ENCODE data around the gene SLC4A4. TPM values are rescaled to one million over a fixed set of nuclear protein-coding genes. Genes with fewer than 3 reads are reported as not detected.

SLC4A4 gene
- total RNA-seq, 1 experiment from 2014 or later, result 1.1 TPM

- Histone ChIP-seq H3K36me3 (no peaks in the 10 kb centered on the region), H3K27me3 (no peaks in the 10 kb centered on the region), H3K4me3 (no peak overlapping the region), H3K9me3 (no peaks in the 10 kb centered on the region)
- no peak for DNase-seq
Observed at GRCh38 chr4:71532407-71532806, 193.6 kb downstream of the SLC4A4 start.

GRCh38 chr4:71533121-71533520, 194.3 kb downstream of the SLC4A4 start:
- H3K4me3 ChIP-seq, result no peak overlapping the region
- H3K36me3 ChIP-seq, result no peaks in the 10 kb centered on the region
- no peaks in the 10 kb centered on the region for H3K27me3 ChIP-seq
- DNase-seq, result no peak
- no peaks in the 10 kb centered on the region for H3K9me3 ChIP-seq

- Histone ChIP-seq H3K36me3 (no peaks in the 10 kb centered on the region), H3K9me3 (no peaks in the 10 kb centered on the region), H3K4me3 (no peak overlapping the region), H3K27me3 (no peaks in the 10 kb centered on the region)
- DNase-seq, result no peak
Observed at GRCh38 chr4:71537551-71538065, 198.8 kb downstream of the SLC4A4 start.

- Histone ChIP-seq H3K4me3 (no peak overlapping the region), H3K9me3 (no peaks in the 10 kb centered on the region), H3K36me3 (no peaks in the 10 kb centered on the region), H3K27me3 (no peaks in the 10 kb centered on the region)
- DNase-seq, result no peak
Observed at GRCh38 chr4:71538528-71538927, 199.7 kb downstream of the SLC4A4 start.

- no peaks in the 10 kb centered on the region for H3K9me3 ChIP-seq
- no peak for DNase-seq
- H3K36me3 ChIP-seq, result no peaks in the 10 kb centered on the region
- H3K4me3 ChIP-seq, result no peak overlapping the region
- no peaks in the 10 kb centered on the region for H3K27me3 ChIP-seq
Observed at GRCh38 chr4:71540749-71541269, 202.0 kb downstream of the SLC4A4 start.

GRCh38 chr4:71541541-71541940, 202.7 kb downstream of the SLC4A4 start:
- no peaks in the 10 kb centered on the region for H3K27me3 ChIP-seq
- no peak for DNase-seq
- H3K9me3 ChIP-seq, result no peaks in the 10 kb centered on the region
- no peaks in the 10 kb centered on the region for H3K36me3 ChIP-seq
- no peak overlapping the region for H3K4me3 ChIP-seq

GRCh38 chr4:71545168-71545567, 206.3 kb downstream of the SLC4A4 start:
- no peak for DNase-seq

GRCh38 chr4:71549516-71550160, 210.8 kb downstream of the SLC4A4 start:
- DNase-seq, result no peak
- no peaks in the 10 kb centered on the region for H3K36me3 ChIP-seq

More at GRCh38 chr4:71545168-71545567, 206.3 kb downstream of the SLC4A4 start:
- no peak overlapping the region for H3K4me3 ChIP-seq
- no peaks in the 10 kb centered on the region for H3K36me3 ChIP-seq
- no peaks in the 10 kb centered on the region for H3K27me3 ChIP-seq
- H3K9me3 ChIP-seq, result no peaks in the 10 kb centered on the region

GRCh38 chr4:71550220-71551165, 211.7 kb downstream of the SLC4A4 start:
- no peak overlapping the region for H3K4me3 ChIP-seq
- no peaks in the 10 kb centered on the region for H3K9me3 ChIP-seq
- H3K36me3 ChIP-seq, result no peaks in the 10 kb centered on the region
- DNase-seq, result no peak
- no peaks in the 10 kb centered on the region for H3K27me3 ChIP-seq

More at GRCh38 chr4:71549516-71550160, 210.8 kb downstream of the SLC4A4 start:
- no peak overlapping the region for H3K4me3 ChIP-seq
- no peaks in the 10 kb centered on the region for H3K9me3 ChIP-seq
- H3K27me3 ChIP-seq, result no peaks in the 10 kb centered on the region

GRCh38 chr4:71553605-71554004, 214.8 kb downstream of the SLC4A4 start:
- no peaks in the 10 kb centered on the region for H3K36me3 ChIP-seq
- DNase-seq, result no peak
- no peaks in the 10 kb centered on the region for H3K9me3 ChIP-seq
- no peaks in the 10 kb centered on the region for H3K27me3 ChIP-seq
- no peak overlapping the region for H3K4me3 ChIP-seq

GRCh38 chr4:71554025-71554424, 215.2 kb downstream of the SLC4A4 start:
- DNase-seq, result no peak
- Histone ChIP-seq H3K4me3 (no peak overlapping the region), H3K27me3 (no peaks in the 10 kb centered on the region), H3K36me3 (no peaks in the 10 kb centered on the region), H3K9me3 (no peaks in the 10 kb centered on the region)

- H3K36me3 ChIP-seq, result no peaks in the 10 kb centered on the region
- H3K4me3 ChIP-seq, result no peak overlapping the region
- no peaks in the 10 kb centered on the region for H3K27me3 ChIP-seq
- H3K9me3 ChIP-seq, result no peaks in the 10 kb centered on the region
- no peak for DNase-seq
Observed at GRCh38 chr4:71558248-71558647, 219.4 kb downstream of the SLC4A4 start.

- no peaks in the 10 kb centered on the region for H3K36me3 ChIP-seq
- DNase-seq, result no peak
Observed at GRCh38 chr4:71559957-71560571, 221.2 kb downstream of the SLC4A4 start.

GRCh38 chr4:71564775-71565174, 226.0 kb downstream of the SLC4A4 start:
- Histone ChIP-seq H3K4me3 (no peak overlapping the region), H3K36me3 (no peaks in the 10 kb centered on the region), H3K27me3 (no peaks in the 10 kb centered on the region), H3K9me3 (no peaks in the 10 kb centered on the region)
- no peak for DNase-seq

More at GRCh38 chr4:71559957-71560571, 221.2 kb downstream of the SLC4A4 start:
- H3K27me3 ChIP-seq, result no peaks in the 10 kb centered on the region
- H3K4me3 ChIP-seq, result no peak overlapping the region
- no peaks in the 10 kb centered on the region for H3K9me3 ChIP-seq

- no peak for DNase-seq
- H3K36me3 ChIP-seq, result no peaks in the 10 kb centered on the region
- H3K9me3 ChIP-seq, result no peaks in the 10 kb centered on the region
- H3K4me3 ChIP-seq, result no peak overlapping the region
- no peaks in the 10 kb centered on the region for H3K27me3 ChIP-seq
Observed at GRCh38 chr4:71566856-71567255, 228.0 kb downstream of the SLC4A4 start.

- Histone ChIP-seq H3K36me3 (no peaks in the 10 kb centered on the region), H3K27me3 (no peaks in the 10 kb centered on the region), H3K9me3 (no peaks in the 10 kb centered on the region), H3K4me3 (no peak overlapping the region)
- no peak for DNase-seq
Observed at GRCh38 chr4:71568131-71568530, 229.3 kb downstream of the SLC4A4 start.

- Histone ChIP-seq H3K9me3 (no peaks in the 10 kb centered on the region), H3K36me3 (no peaks in the 10 kb centered on the region), H3K27me3 (no peaks in the 10 kb centered on the region), H3K4me3 (no peak overlapping the region)
- DNase-seq, result no peak
Observed at GRCh38 chr4:71570492-71570891, 231.7 kb downstream of the SLC4A4 start.

Measured in MG63 (cell line).